HG02852 (cell line): ENCODE measurements around the gene HOXA7.

Source experiments
- ATAC-seq: cut with Tn5 transposase; IDR thresholded peaks from one replicate; pipeline ENCODE4 v1.9.1; 2021; ENCODE audit warnings: mild to moderate bottlenecking, moderate library complexity; ENCODE audit not compliant: unreplicated experiment

Gene HOXA7

DNA sequence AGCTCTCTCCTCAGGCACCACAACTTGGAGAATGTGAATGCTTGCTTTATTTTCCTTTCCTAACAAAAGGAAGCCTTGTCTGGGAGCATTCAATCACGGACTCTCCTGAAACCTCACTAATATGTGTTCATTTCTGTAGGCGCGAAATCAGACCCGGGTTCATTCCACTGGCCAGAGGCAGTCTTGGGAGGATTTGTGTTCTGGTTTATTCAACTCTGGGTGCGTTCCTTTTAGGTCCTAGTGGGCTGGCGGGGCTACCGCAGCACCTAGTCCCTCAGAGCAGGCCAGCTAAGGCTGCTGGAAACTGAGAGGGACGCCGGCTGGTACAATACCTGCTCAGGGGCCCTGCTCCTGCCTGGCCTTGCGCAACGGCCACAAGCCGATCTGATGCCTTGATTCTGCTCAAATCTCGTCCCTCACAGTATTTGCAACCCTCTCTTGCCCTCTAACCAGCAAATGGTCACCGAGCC, 33.4 kb downstream of the HOXA7 start:
- no peak for ATAC-seq

DNA sequence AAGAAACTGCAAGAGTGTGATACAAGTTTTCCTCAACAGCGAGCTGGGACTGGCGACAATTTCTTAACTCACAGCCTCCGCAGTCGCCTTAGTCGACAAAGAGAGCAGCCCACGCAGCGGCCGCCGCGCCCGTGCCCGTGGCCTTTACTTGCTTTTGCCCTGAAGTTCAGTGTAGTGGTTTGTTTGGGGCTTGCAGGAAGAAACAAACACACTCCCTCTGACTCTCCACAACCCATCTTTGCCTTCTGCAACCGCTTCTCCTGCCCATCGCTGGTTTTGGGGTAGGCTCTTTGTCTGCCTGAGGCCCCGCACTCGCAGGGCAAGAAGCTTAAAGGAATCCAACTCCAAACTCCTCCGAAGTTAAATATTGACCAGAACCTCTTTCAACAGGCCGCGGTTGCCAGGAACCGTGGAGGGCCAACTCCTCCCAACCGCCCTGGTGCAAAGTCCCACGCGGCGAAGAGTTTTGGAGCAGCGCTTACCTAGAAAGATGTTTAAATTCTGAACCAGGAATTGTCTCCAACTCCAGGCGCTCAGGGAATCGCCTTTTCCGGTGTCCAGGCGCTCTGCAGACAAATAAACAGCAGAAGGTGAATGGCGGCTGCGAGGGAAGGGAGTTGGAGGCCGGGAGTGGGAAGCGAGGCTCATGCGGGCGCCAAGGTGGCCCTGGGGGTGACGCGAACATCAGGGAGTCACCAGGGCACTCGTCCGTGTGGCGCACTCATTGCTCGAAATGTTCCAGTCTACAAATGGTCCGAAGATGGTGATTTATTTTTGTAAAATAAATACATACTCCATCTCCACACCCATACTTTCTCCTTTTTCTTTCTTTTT, 34.2 kb downstream of the HOXA7 start:
- ATAC-seq: no peak

DNA sequence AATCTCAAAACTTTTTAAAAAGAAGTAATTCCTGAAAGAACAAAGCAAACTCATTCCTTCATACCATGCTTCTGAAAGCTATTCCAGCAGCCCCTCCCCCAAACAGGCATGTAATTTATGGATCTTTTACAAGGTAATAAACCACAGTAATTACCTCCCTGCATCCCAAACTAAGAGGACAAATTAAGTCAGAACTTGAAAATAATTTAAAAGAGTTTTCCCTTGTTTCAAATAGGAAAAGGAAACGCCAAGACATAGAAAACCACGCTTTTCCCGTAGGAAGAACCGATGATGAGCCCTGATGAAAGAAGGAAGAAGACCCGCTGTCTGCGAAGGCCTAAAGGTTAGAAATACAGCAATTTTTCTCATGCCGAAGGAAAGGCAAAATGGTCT, 34.8 kb downstream of the HOXA7 start:
- no peak for ATAC-seq

DNA sequence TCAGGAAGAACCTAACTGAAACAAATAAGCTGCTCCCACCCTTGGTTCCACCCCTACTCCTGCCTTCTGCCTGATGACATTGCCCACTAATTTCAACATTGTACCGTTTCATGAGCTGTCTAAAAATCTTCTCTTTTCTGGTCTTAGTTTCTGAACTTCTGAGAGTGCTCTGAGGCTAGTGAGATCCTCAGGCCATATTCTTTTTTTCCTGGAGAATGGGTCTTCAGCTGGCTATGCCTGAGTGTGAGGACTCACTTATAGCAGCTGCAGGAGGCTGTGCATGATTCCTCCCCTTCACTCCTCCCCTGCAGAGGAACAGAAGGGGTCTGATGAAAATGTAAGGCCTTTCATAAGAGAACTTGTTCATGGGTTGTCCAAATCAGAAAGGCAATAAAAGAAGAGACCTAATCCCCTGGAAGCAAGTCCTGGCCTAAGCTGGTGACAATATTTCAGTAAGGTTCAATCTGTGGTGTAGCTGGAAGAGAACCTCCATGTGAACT, 37.0 kb downstream of the HOXA7 start:
- ATAC-seq: no peak

DNA sequence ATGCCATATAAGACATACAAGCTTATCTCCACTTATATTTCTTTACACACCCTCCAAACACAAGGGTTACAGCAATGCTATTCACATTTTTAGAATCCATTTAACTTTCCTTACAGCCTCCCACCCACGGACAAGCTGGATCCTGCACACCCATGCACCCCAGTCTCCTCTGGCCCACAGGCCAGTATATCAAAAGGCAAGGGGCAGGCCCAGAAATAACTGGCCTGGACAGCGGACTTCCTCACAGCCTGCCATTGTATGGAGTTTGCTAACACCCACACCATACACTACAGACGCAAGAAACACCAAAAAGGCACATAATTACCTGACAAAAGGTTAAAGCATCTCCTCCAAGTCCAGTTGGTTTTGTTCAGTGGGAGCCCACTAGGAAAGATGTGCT, 37.9 kb downstream of the HOXA7 start:
- ATAC-seq: no peak

DNA sequence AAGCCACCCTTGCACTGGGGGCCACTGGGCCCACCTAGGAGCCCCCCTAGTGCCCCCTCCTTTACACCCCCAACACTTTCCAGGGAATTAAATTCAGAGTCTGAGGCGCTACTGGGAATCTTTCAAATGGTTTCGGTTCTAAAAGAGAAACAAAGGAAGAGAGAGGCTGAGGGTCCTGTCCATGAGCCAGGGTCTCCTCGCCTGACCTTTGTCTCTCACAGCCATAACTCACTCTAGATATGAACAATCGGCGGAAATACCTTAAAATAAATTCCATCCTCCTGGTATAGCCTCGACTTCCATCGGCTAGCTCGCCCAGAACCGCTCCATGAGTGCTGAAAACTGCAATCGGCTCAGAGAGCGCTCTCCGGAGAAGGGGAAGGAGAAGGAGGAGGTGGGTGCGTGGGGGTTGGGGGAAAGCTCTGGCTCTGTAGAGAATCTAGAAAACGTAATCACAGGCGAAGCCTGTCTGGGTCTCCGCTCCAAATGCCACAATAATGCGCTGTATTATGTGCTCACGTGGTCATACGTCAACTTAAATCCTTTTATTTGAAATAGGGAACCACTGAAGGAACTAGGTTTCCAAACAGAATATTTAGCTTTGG, 38.5 kb downstream of the HOXA7 start:
- ATAC-seq: no peak

DNA sequence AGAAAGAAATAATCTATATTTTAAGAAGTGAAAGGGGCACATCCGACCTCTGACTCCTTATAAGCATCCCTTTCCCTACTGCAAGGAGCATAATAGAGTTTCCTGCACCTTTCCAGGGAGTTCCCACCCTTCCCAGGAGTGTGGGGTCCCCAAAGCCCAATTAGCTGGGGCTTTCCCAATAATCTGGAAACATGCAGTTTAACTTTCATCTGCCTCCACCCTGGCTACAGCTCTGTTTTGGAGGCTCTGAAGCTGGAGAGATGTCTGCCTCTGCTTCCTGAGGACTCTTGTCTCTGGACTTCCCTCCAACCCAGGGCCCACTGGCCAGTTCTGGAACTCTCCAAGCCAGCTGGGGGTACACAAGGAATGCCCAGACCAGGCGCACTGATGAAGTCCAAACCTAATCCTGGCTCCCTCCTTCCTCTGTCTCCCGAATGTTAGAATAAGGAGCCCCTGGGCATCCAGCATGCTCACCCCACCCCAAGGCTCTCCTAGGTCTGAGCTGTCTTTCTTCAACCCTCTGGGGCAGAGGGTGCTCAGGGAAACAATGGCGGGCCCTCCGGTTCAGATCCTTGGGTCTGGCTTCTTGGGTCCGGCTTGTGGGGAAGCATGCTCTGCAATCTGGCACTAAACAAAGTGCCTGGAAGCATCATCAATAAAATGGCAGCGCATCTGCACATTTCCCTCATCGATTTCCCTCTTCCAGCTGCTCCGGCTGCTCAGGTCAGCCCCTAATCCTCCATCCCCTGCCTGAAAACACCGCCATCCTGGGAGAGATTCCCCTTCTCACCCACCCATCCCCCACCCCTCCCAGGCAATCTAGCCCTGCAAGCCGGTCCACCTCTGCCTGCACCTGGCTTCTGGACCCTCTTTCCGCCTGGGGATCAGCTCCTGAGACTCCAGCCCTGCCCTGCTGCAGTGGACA, 39.3 kb downstream of the HOXA7 start:
- no peak for ATAC-seq

DNA sequence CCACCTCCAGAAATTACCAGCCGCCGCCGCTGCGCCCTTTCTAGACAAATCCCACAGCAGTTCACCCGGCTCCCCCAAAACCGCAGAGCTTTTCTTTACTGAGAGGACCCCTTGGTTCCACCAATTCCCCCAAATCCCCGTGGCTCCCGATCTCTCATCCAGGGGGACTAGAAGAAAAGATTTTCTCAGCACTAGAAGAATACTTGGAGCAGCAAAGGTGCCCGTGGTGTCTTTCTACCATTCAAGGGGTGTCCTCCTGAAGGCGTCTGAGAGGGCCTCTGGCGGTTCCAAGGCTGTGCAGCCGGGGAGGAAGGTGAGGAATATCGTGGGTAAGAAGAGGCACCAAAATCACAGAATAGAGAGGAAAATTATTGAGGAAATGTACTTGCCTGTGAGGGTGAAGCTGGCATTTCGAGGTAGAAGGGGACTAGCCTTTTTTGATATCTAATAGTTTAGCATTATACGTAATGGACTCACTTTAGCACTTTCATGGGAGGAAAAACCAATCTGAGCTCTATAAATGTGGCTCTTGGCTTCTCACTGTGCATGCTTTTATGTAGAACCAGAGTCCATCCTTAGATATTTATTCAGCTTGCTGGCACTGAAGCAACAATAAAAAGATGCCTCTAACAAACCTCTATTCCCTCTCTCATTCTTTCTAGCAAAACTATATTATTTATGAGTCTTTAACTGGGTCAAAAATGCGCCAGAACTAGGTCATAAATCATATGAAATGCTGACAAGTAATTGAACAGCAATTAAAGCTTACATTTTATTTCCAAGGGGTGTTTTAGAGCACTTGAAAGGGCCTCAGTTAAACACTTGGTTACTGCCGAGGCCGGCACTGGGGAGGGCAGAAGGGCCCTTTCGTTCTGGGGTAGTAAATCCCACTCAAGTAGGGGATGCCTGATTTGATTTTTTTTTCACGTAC, 40.2 kb downstream of the HOXA7 start:
- ATAC-seq: no peak

DNA sequence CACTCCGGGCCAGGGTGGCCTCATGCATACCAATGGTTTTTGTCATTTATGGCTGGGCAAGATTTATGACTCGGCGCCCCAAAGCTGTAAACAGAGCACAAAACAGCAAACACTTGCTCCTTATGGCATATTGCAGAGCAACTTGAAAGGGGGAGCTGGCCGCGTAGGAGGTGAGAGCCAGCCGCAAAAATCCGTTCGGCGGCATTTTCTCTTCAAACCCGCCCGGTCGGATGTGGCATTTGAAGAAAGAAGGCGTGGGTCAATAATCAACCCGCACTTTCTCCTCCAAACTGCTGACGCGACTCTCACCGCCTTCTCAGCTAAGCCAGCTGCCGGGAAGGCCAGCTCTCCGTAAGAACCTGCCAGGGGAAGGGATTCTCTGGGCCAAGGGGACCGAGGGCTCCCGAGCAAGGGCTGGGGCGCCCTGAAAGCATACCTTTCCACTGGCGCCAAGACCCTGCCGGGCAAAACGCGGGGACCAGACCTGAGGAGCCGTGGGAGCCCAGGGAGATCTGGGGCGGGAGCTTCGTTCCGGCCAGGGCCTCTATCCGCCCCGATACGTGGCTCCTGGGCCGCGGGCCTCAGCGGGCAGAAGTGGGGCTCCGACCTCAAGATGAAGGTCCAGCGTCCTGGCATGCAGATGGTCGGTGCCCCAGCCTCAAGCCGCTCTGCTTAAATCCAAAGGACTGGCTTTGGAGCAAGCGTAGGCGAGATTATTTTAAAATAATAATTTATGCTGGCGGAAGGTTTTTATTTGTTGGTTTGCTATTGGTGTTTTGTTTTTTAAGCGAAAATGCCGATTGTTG, 41.1 kb downstream of the HOXA7 start:
- no peak for ATAC-seq

DNA sequence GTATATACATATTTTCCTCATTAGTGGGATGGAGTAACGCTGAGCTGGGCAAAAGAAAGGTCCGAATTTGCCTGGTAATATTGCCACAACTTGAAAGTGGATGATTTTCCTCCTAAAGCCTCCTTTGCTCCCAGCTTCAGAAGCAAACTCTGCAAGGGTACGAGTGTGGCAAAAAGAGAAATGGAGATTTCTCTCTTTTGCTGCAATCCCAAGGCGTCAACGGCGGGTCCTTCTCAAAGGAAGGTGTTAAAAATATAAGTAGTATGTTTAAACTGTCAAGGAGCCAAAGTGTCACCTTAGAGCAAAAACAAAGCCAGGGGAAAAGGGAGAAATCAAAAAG, 41.6 kb downstream of the HOXA7 start:
- ATAC-seq: no peak

DNA sequence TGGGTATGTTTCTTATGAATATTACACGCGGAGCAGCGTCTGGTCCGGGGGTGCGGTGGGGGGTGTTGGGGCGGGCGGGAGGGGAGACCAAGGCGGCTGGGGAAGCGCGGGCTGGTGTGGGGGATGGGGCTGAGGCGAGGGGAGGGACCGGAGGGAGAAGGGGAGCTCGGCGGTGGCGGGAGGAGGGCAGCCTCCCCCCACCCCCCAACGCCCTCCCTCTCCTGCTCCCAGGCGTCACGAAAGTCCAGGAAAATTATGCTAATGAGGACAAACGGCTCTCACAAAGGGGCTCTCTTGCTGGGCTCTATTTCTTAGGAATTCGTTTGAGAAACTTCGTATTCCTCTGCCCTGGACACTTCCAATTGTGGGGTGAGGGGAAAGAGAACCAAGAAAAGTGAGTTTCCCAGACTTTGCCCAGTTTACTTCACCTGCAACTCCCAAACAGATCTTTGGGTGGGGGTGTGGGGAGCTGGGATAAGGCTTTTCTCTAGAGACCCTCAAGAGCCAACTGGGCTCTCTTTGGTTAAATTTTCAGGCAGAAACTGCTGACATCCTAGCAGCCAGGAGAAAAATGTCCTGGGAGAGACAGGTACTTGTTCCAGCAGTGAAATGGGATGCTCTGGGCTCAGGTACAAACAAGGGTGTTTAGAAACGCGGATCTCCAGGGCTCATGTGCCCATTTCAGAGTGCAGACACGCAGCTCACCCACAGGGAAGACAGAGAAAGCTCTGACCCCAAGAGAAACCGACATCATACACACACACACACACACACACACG, 42.3 kb downstream of the HOXA7 start:
- no peak for ATAC-seq

DNA sequence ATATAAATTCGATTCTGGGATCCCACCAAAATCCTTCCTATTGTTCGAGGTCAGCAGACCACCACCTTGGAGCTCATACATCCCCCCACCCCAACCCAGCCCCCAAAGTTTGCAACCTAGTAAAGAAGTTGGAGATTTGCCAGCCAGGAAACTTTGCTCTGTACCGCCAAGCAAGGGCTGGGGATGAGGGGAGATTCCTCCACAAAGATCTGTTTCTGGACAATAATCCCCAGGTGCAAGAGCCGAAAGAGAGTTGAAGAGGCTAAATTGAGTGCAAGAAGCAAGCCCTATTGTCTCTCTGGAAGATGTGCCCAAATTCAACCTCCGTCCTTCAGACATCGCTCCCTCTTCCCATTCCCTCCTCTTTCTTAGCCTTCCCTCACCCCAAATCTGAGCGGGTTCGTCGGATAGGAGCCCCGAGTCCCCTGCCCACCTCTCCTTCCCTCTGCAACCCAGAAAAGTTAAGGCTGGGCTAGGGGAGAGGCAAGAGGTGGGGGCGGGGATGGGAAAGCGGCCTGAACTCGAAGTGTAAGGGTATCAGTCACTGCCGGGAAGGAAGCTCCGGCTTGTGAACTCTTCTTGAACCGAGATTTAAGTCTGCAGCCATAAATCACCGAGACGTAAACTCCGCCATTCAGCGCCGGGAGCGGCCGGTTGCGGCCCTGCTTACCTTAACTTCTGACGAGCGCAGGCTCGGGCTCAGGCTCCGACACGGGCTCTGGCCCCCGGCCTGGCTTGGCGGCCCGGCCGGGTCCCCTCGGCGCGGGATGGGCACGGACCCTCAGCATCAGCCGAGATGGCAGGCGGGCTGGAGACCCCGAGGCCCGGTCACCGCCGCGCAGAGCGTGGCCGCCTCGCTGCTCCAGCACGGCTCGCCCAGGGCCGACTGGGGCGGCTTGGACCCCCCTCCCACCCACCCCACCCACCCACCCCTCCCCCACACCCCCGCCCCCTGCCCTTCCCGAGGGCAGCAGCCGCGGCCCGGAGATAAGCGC, 43.2 kb downstream of the HOXA7 start:
- ATAC-seq: no peak

DNA sequence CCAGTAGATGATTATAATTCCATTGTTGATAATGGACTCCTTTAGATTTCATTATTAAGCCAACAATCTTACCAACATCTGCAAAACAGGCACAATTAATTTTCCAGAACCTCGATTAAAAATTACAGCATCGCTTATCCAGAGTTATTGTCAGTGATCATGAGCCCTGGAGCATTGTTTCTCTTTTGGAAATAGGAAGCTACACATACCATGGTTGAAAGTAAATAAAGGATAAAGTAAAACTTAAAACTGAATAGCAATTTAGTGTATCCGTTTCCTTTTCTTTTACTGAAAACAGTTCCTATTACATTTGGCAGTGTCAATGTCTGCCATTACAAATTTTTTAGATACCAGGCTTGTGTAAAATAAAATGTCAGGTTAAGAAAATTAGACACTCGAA, 44.1 kb downstream of the HOXA7 start:
- ATAC-seq: no peak

DNA sequence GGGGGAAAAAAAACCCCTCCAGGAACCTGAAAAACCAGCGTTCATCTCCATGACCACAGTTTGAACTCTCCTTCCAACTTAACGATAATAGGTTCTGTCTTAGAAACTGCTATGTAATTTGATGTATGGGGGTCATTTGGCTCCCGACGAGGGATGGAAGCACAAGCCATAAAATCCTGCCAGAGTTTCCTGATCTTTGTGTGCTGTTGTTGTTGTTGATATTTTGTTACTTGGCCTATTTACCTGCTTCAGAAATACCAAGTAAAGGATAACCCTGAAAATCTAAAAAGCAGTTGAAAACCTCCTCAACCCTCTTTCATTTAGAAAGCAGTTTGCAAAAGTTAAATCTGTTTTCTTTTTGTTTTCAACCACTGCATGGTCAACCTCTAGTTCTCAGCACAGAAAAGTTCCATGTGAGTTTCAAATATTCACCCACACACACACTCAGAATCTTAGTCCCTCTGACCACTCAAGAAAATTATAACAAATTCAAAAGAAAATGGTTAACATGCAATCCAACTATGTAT, 44.7 kb downstream of the HOXA7 start:
- ATAC-seq: no peak

DNA sequence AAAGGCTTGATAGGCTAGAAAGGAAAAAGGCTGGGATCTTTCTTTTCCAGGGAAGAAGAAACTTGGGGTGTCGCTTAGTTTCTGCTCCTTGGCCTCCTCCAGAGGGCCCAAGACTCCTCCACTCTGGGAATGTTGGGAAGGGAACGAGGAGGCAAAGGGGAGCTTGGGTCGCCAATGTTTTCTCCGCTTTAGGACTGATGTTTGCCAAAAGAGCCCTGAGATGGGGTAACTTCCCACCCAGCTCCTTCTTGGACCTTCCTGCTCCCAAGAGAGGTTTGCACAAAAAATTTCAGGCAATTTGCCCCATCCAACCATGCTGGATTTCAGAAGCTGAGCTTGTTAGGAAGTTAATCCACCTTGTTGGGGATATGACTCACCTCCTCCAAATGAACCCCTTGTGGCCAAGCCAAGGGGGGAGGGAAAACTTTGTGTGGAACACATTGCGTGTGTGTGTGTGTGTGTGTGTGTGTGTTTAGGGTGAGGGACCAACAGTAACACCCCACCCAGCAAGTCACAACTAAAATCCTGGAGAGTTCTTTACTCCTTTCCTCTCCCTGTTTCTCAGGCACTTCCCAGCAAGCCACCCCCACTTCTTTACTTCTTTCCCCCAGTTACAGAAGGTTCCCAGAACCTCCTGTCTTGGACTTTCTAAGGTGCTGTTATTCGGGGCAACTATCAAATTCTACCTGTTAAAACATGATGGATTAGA, 45.3 kb downstream of the HOXA7 start:
- ATAC-seq: no peak

DNA sequence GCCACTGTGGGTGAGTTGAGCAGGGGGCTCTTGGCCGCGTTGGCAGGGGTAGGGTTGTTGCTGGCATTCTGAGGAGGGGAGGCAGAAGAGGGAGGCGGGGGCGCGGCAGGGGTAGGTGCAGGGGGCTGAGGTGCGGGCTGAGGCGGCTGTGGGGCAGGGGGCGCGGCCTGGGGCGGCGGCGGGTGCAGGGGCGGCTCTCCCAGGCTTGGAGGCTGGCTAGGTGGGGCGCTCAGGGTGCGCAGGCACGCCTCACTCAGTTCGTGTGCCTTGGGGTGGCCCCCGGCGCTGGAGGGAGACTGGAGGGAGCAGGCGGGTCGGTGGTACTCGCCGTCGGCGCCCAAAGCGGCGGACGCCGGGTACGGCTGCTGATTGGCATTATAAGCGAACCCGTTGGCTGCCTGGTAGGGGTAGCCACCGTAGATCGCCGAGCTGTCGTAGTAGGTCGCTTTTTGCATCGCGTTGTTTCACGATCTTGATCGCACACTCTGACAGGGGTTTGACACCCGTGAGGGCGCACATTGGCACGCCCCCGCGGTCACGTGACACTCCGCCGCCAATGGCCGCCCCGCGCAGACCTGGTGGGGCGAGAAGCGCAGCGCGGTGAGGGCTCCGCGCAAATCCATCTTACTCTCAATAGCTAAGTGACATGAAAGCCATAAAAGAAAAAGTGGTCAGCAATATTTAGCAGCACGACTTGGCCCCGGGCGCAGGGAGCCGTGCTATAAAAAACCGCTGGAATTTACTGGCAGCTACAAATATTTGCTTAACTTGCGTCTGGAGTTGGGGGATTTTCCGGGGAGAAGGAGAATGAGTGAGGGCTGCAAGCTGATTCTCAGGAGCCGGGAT, 46.1 kb downstream of the HOXA7 start:
- ATAC-seq: no peak
